ENCODE data around the gene HORMAD2. TPM values are rescaled to one million over a fixed set of nuclear protein-coding genes. Genes with fewer than 3 reads are reported as not detected.

Gene HORMAD2, protein sequence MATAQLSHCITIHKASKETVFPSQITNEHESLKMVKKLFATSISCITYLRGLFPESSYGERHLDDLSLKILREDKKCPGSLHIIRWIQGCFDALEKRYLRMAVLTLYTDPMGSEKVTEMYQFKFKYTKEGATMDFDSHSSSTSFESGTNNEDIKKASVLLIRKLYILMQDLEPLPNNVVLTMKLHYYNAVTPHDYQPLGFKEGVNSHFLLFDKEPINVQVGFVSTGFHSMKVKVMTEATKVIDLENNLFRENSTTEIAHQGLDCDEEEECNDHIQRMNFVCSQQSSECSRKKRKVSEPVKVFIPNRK
- total RNA-seq (2022; extraction: Qiagen RNA extraction; ENCODE audit: low read depth) = not detected in 5 replicates

DNA sequence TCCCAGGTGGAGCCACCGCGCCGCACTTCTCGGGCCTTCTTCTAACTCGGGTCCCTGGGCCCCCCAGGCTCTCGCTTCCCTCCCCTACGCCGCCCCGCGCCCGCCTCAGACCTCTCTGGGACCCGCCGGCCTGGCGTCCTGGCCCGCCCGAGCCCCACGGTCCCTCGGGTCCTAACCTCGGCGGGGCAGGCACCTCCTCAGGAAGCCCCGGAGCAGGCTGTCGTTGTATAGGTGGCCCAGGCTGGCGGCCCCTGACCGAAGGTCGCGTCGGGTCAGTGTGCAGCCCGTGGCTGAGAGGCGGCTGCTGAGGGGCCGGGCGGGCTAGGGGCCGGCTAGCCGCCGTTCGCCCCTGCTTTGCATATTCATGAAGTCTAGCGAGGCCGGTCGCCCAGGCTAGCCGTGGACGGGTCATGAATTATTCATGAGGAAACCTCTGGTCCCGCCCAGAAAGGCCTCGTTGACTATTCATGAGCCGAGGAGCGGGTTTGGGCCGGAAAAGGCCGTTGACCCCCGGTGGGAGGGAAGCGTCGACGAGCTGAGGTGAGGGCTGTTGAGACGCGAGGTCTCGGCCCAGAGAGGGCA, at the start of gene HORMAD2:
TSS of gene HORMAD2 (plus strand) at position 513 of the 582 bp plus-strand sequence. CDS start 13,489 bp downstream, outside the sequence.

Other genes starting within 250 kb of the HORMAD2 start
- 22.6 to 32.4 TPM (median 28.5 TPM) in 5 replicates for gene ASCC2, start 242.2 kb upstream of the HORMAD2 start, total RNA-seq (2022; extraction: Qiagen RNA extraction; ENCODE audit: low read depth)
- 6.3 to 9.7 TPM (median 9.3 TPM) in 5 replicates for gene MTMR3, start 197.3 kb upstream of the HORMAD2 start, total RNA-seq (2022; extraction: Qiagen RNA extraction; ENCODE audit: low read depth)
- 18.2 to 40.8 TPM (median 35.2 TPM) in 5 replicates for gene LIF, start 166.3 kb downstream of the HORMAD2 start, total RNA-seq (2022; extraction: Qiagen RNA extraction; ENCODE audit: low read depth)
- gene OSM, start 186.4 kb downstream of the HORMAD2 start, total RNA-seq (2022; extraction: Qiagen RNA extraction; ENCODE audit: low read depth) = not detected in 5 replicates
- gene CASTOR1, start 209.0 kb downstream of the HORMAD2 start, total RNA-seq (2022; extraction: Qiagen RNA extraction; ENCODE audit: low read depth) = 3.2 to 7.1 TPM (median 5.3 TPM) in 5 replicates
- 5.5 to 12.6 TPM (median 10.0 TPM) in 5 replicates for gene TBC1D10A, start 246.5 kb downstream of the HORMAD2 start, total RNA-seq (2022; extraction: Qiagen RNA extraction; ENCODE audit: low read depth)